K562 (cell line): ENCODE measurements around the gene PIP4K2A. TPM values are rescaled to one million over a fixed set of nuclear protein-coding genes. Genes with fewer than 3 reads are reported as not detected.

ENCODE experiments used
- ARID1B ChIP-seq: fragments of 450-650 bp; IDR thresholded peaks from 2 replicates; pipeline ENCODE4 v1.6.1; 2016; ENCODE audit warnings: antibody characterized with exemption, mild to moderate bottlenecking, inconsistent platforms
- ATF2 ChIP-seq: sonication (generic); formaldehyde crosslinking; IDR thresholded peaks from 2 replicates; pipeline ENCODE4 v1.8.1; 2022; ENCODE audit warnings: missing genetic modification reagents
- CEBPZ ChIP-seq: fragments of 150-350 bp; IDR thresholded peaks from 2 replicates; pipeline ENCODE4 v1.6.1; 2014; ENCODE audit warnings: low read depth, mild to moderate bottlenecking, low read length, borderline replicate concordance
- EP300 ChIP-seq: IDR thresholded peaks from 2 replicates; pipeline ENCODE4 v1.6.1; 2012; ENCODE audit warnings: low read length, improper control_type of control experiment
- FOXO4 ChIP-seq: fragments of 450-650 bp; formaldehyde crosslinking; IDR thresholded peaks from 2 replicates; pipeline ENCODE4 v1.4.0; 2020; ENCODE audit warnings: mild to moderate bottlenecking, moderate library complexity
- GATA2 ChIP-seq: sonication (generic); formaldehyde crosslinking; IDR thresholded peaks from 2 replicates; pipeline ENCODE4 v1.4.0; 2020; ENCODE audit warnings: mild to moderate bottlenecking, missing genetic modification reagents
- GATAD2A ChIP-seq: fragments of 450-650 bp; IDR thresholded peaks from 2 replicates; pipeline ENCODE4 v1.6.1; 2017
- HMG20B ChIP-seq: fragments of 250-450 bp; sonication (Bioruptor Pico); IDR thresholded peaks from 2 replicates; pipeline ENCODE4 v1.5.0; 2021; ENCODE audit warnings: mild to moderate bottlenecking
- MNT ChIP-seq, 2 experiments: fragments of 450-650 bp; conservative IDR thresholded peaks; 2 replicates each; pipeline ENCODE4 v1.6.1; 2017; ENCODE audit warnings: mild to moderate bottlenecking in 2 of 2, moderate library complexity in 2 of 2
- NFYB ChIP-seq: IDR thresholded peaks from 2 replicates; pipeline ENCODE4 v1.6.1; 2011; ENCODE audit warnings: mild to moderate bottlenecking, moderate library complexity; ENCODE audit not compliant: insufficient read length; ENCODE audit errors: extremely low read depth
- STAT6 ChIP-seq: sonication (generic); formaldehyde crosslinking; IDR thresholded peaks from 2 replicates; pipeline ENCODE4 v1.8.1; 2023; ENCODE audit warnings: mild to moderate bottlenecking, missing genetic modification reagents
- TBL1XR1 ChIP-seq, 2 experiments: IDR thresholded peaks; 2 replicates each; pipeline ENCODE4 v1.6.1; 2012; ENCODE audit warnings: improper control_type of control experiment in 2 of 2, low read length in 2 of 2, mild to moderate bottlenecking in 1 of 2
- TEAD1 ChIP-seq, 2 experiments: fragments of 450-650 bp in 1 of 2; sonication (generic) in 1 of 2; formaldehyde crosslinking; IDR thresholded peaks; 2 replicates each; pipeline versions ENCODE4 v1.4.0 to v1.8.0; 2020 to 2022; ENCODE audit warnings: mild to moderate bottlenecking in 2 of 2, missing genetic modification reagents in 1 of 2
- TOE1 ChIP-seq, 2 experiments: fragments of 450-650 bp in 1 of 2; sonication (generic) in 1 of 2; formaldehyde crosslinking in 1 of 2; IDR thresholded peaks; 2 replicates each; pipeline versions ENCODE4 v1.7.1 to v1.8.0; 2016 to 2022; ENCODE audit warnings: borderline replicate concordance in 2 of 2, mild to moderate bottlenecking in 2 of 2, antibody characterized with exemption in 1 of 2, inconsistent platforms in 1 of 2, low read depth in 1 of 2, missing genetic modification reagents in 1 of 2, moderate library complexity in 1 of 2
- ZNF696 ChIP-seq: fragments of 250-450 bp; sonication (Bioruptor Pico); conservative IDR thresholded peaks from 2 replicates; pipeline ENCODE4 v1.4.0; 2020; ENCODE audit warnings: mild to moderate bottlenecking, moderate library complexity
- polyA plus RNA-seq, 8 experiments: library from polyadenylated mRNA; depleted of rRNA in 4 of 8; stranded (reverse) in 5 of 8; unstranded in 3 of 8; fragments of >200 nt; fragmentation: Nextera tagmentation in 2 of 8; fragmentation: Illumina TruSeq in 1 of 8; extraction: Ambion mirVana in 2 of 8; extraction: Trizol in 1 of 8; gene quantifications; 2 replicates each; pipeline versions ENCODE4 v1.2.1 to v1.2.3, GENCODE V29; 2011 to 2014; ENCODE audit warnings: inconsistent platforms in 1 of 8, missing spikeins in 1 of 8
- total RNA-seq, 7 experiments: library from RNA; depleted of rRNA in 6 of 7; stranded (reverse); fragments of >200 nt in 6 of 7; fragmentation: Illumina TruSeq in 2 of 7; extraction: Trizol in 2 of 7; gene quantifications; 2 replicates each; pipeline versions ENCODE4 v1.2.1 to v1.2.3, GENCODE V29; 2011 to 2021; ENCODE audit warnings: low replicate concordance in 1 of 7

PIP4K2A gene
- total and polyA plus RNA-seq, 9 of the 15 experiments (the other 6 are each of a cell fraction or from before 2014, with no cell fraction given): 35.6 to 117 (median 71.9) TPM

GRCh38 chr10:22714479-22715289, at the start of gene PIP4K2A (continued):
- TF ChIP-seq ZNF696 (CRISPR knock-in tag) (no peak), EP300 (no peak), NFYB (no peak), HMG20B (CRISPR knock-in tag) (no peak), MNT (conservative IDR thresholded peaks at IDR 0.05) (no peak), CEBPZ (no peak), ATF2 (CRISPR knock-in tag) (no peak), GATA2 (CRISPR knock-in tag) (no peak), GATAD2A (peak; percentile 41; the same call in 1 of the 2 replicates), TBL1XR1 (IDR thresholded peaks at IDR 0.05; ENCODE audit: low read length in 2 of 2) (no peak), STAT6 (no peak), TEAD1 (CRISPR knock-in tag; IDR thresholded peaks at IDR 0.05) (peak in 1 of 2 experiments; percentile 51; a peak in 1 of 4 replicates), TOE1 (IDR thresholded peaks at IDR 0.05; ENCODE audit: borderline replicate concordance) (0 out of 2 replicates have a peak, but pooled peaks have one; percentile 20), TOE1 (CRISPR knock-in tag; IDR thresholded peaks at IDR 0.05; ENCODE audit: borderline replicate concordance, low read depth) (no peak), ARID1B (no peak), FOXO4 (no peak)
